ENCODE data around the gene MYDGF.

MYDGF gene

DNA sequence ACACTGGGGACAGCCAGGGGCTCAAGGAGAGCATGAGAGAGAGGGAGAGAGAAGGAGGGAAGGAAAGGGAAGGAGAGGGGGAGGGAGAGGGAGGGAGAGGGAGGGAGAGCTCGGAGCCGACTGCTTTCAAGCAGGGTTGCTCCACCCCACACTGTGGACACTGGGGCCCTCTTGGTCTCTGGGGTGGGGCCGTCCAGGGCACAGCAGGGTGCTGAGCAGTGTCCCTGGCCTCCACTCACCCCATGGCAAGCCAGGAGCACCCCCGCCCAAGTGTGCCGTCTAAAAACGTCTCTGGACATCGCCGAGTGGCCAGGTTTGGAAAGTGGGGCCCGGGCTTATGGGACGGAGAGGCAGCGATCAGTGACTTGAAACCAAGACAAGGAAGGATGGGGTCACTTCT is 32.6 kb upstream of the MYDGF start:
- in situ Hi-C loops (cut with MboI; ENCODE audit: low pct_unique_long_range_greater_than_20kb, low sequenced_read_pairs): no loop called here
- DNase-seq: no peak

DNA sequence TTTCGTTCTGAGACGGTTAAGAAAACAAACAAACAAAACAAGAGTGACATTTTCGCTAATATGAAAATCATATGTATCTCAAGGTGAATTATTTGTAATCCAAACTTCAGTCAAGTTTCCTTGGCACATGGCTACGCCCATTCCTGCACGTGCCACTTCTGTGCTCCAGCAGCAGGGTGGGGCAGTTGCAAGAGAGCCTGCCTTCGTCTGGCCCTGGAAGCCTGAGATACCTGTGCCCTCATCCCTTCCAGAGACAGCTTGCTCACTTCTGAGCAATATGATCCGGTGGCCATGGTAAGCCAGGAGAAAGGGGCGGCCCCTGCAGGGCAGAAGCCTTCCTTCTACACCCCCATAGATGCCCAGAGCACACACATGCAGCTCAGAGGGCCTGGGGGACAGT is 31.4 kb upstream of the MYDGF start:
- DNase-seq: no peak
- in situ Hi-C loops (cut with MboI; ENCODE audit: low pct_unique_long_range_greater_than_20kb, low sequenced_read_pairs): no loop called here

DNA sequence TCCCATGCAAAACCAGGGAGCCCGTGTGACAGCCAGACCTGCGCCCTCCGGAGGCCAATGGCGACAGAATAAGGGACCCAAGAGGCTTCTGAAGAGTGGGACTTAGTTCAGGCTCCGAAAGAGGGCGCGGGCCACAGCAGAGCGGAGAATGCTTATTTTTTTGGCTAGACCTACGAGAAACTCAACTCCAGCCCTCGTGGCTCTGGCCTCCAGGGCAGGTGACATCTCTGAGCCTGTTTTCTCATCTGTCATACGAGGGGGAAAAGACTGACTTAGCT is 30.5 kb upstream of the MYDGF start:
- in situ Hi-C loops (cut with MboI; ENCODE audit: low pct_unique_long_range_greater_than_20kb, low sequenced_read_pairs): no loop called here
- DNase-seq: no peak

DNA sequence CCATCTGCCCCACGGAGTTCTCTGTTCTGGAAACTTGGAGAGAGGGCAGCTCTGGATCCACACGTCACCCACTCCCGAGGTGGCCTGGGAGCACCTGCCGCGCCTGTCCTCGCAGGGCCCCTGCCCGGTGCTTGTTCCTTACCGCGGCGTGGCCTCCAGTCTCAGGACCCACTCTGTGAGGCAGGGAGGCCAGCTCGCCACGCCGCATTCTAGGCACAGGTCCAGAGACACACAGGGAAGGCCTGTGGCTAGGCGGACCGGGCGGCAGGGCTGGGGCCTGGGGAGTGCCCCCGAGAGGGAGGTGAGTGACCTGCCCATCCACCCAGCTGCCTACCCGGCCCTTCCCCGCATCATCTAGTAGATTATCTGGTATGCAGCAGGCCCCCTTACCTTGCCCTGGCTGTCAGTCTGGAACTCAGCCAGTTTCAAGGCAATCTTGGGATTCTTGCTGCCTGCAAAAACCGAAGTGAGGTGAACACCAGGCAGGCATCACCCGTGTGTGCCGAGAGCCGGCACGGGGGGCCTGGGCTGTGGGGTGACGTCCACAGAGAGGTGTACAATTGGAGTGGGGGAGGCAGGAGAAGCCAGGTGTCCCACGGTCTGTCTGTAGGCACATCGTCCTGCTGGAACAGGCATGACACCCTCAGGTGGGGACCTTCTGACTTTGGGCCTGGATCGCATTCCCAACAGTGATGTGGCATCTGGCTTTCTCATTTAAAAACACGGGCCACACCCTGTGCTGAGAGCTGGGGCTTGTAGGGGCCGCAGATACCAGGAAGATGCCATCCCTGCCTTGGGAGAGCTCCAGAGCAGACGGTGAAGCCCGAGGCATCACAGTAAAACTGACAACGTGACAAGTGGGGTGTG is 29.9 kb upstream of the MYDGF start:
- DNase-seq: no peak
- in situ Hi-C loops (cut with MboI; ENCODE audit: low pct_unique_long_range_greater_than_20kb, low sequenced_read_pairs): no loop called here

DNA sequence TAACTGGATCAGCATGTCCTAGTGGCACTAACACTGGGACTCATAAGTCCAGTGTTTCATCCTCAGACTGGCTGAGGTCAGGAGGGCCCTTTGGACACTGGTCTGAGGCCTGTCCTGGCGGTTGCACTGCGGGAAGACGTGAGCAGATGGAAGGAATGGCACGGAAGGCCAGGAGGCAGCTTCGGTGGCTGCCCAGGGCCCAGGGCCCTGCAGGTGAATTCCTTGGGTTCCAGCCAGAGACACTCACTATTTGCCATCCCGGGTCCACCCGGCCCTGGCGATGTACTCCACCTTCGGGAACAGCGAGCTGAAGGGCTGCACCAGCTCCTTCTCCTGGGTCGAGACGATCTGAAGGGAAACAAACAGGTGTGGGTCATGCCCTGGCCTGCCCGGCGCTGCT is 27.2 kb upstream of the MYDGF start:
- in situ Hi-C loops (cut with MboI; ENCODE audit: low pct_unique_long_range_greater_than_20kb, low sequenced_read_pairs): no loop called here
- no peak for DNase-seq

DNA sequence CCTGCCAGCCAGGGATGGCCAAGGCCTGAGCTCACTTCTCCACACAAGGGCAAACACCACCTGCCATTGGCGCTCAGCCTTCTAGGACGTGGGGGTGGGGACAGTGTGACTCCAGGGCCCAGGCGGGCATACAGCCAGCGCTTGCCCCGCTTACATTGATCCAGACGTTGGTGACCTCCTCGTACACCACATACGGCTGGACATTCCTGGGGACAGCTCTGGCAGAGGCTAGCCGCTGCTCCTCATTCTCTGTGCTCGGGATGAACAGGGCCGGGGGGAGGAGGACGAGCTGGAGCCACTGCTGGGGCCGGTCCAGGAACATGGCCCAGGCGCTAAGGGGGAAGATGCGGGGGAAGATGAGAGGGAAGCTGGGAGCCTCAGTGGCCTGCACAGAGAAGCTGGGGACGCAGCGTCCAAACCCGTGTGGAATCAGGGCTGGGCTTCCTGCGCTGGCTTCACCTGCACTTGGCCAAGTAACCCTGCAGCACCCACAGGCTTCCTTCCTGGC is 25.1 kb upstream of the MYDGF start:
- DNase-seq: no peak
- in situ Hi-C loops (cut with MboI; ENCODE audit: low pct_unique_long_range_greater_than_20kb, low sequenced_read_pairs): no loop called here

DNA sequence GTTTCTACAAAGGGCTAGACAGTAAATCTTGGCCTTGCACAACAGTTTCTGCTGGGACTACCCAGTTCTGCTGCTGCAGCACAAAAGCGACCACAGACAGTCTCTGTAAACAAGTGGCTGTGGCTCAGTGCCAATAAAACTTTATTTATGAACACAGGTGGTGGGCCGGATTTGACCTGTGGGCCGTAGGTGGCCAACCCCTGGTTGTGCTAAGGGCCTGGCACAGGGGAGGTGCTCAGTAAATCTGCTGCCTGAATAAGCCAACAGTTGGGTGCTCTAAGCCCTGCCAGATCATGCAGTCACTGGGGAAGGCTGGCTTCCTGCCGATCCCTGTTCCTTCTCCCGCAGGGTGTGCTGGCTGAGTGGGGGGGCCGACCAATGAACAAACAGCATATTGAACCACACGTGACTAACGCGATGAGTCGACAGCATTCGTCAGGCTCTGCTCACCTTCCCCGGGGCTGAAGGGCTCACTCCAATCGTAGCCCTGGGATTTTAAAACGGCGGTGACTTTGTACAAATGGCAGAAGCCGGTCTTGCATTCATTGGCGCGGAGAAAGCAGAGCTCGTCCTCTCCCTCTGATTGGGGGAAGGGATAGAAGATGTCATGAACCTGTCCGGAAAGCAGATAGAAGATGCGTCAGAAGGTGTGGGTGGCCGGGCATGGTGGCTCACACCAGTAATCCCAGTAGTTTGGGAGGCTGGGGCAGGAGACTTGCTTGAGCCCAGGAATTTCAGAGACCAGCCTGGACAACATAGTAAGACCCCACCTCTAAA is 24.3 kb upstream of the MYDGF start:
- in situ Hi-C loops (cut with MboI; ENCODE audit: low pct_unique_long_range_greater_than_20kb, low sequenced_read_pairs): no loop called here
- no peak for DNase-seq

DNA sequence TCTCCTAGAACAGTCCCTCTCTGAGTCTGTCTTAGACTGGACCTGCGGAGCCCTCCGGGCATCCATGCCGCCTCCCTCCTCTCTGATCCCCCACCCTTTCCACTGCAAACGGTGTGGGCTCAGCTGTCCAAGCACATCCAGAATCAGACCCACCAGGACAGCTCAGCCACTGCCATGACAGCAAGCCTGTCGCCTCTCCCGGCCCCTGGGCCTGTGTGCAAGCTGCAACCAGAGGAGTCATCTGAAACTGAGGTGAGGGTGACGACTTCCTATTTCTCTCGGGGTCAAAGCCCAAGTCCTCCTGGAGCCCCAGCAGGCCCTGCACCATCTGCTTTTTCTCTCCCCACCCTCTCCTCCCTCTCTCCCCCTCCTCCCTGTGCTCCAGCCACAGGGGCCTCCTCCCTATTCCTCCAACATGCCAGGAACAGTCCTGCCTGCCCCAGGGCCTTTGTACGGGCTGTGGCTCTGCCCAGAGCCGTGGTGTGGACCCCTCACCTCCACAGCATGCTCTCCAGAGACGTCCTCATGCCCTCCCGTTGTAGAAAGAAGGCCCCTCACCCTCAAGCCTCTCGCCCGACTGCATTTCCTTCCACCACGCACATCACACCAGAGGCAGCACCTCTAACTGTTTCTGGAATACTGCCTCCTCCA is 23.5 kb upstream of the MYDGF start:
- in situ Hi-C loops (cut with MboI; ENCODE audit: low pct_unique_long_range_greater_than_20kb, low sequenced_read_pairs): no loop called here
- DNase-seq: no peak

DNA sequence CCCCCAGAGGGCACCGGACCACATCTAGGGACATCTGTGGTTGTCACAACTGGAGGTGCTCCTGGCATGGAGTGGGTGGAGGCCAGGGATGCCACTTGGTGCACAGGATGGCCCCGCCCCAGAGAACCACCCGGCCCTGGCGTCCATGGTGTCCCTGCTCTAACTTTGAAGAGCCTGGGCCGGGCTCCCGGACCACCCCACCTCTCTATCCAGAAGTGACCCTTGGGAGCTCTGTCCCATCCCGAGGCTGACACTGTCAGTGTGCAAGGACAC is 22.9 kb upstream of the MYDGF start:
- in situ Hi-C loops (cut with MboI; ENCODE audit: low pct_unique_long_range_greater_than_20kb, low sequenced_read_pairs): no loop called here
- DNase-seq: no peak

DNA sequence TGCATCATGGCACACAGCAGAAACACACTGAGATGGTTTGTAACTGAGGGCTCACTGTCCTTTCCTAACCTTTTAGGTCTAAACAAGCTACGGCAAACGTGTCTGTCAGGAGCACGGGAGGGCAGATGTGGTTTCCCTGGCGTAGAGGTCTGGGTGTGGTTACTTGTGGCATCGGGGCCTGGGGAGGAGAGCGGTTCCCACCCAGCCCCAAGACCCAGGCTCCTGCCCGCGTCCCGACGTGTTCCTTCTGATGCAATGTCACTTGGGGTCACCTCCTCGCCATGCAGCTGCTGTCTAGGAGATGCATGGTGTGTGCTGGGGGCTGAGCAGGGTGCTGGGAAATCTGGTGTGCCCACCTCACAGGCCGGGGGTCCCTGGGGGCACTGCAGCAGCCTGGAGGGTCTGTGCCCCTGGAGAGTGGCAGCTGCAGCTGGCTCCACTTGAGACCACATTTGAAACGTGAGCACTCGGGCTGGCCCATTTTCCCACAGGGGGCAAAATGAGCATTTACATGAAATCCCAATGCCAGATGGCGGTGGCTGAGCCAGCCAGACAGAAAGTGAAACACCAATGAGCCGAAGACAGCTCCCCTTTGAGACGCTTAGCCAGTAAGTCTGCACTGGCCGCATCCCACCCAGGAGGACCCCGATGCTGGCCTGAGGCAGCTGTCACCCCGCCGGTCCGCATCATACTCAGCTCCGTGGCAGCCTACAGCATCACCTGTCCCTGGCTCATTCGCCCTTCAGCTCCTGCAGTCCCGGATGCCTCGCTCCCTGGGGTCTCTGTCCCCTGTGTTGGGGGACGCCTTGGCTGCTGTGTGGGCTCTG is 22.3 kb upstream of the MYDGF start:
- no peak for DNase-seq
- in situ Hi-C loops (cut with MboI; ENCODE audit: low pct_unique_long_range_greater_than_20kb, low sequenced_read_pairs): no loop called here

DNA sequence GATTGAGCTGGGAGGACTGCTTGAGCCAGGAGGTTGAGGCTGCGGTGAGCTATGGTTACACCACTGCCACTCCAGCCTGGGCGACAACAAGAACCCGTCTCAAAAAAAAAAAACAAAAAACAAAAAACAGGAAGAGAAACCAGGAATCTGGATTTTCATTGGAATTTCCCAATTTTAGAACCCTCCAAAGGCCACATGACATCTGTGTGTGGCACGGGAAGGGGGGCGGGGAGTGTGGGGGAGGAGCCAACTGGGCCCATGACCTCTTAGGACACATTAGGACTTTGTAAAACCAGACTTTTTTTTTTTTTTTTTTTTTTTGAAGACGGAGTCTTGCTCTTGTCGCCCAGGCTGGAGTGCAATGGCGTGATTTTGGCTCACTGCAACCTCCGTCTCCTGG is 21.2 kb upstream of the MYDGF start:
- no peak for DNase-seq
- in situ Hi-C loops (cut with MboI; ENCODE audit: low pct_unique_long_range_greater_than_20kb, low sequenced_read_pairs): no loop called here

DNA sequence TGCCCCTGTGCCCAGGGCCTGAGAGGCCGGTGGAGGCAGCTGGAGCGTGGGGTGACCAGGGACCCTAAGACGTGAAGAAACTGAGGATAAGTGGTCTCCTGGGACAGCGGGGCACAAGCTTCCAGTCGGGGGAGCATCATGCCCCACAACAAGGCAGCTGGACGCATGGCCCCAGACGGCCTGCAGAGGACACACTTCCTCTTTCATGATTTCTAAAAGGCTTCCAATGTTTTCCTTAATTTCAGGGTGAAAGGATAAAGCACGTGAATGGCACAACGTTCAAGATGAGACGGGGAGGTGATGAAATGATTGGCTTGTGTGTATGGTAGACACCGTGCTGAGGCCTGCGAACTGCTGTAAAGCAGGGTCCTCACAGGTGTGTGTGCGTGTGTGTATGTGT is 20.2 kb upstream of the MYDGF start:
- in situ Hi-C loops (cut with MboI; ENCODE audit: low pct_unique_long_range_greater_than_20kb, low sequenced_read_pairs): no loop called here

DNA sequence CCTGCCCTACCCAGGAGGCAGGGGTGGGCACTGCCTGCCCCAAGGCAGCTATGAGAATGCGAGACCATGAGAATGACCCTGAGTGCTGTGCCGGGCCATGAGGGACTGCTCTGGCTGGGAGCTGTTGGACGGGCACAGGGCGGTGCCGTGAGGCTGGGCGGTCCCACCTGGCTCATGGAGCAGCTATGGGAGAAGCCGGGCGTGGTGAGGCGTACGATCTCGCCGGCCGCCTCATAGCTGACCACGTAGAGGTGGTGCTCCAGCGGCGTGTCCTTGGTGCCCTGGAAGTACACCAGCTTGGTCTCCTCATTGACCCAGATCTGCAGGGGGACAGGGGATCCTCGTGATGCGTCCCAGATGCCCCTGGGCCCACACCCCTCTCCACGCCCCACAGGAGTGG is 19.3 kb upstream of the MYDGF start:
- in situ Hi-C loops (cut with MboI; ENCODE audit: low pct_unique_long_range_greater_than_20kb, low sequenced_read_pairs): no loop called here
- DNase-seq: no peak

More for the DNA sequence above, 20.2 kb upstream of the MYDGF start:
- DNase-seq: no peak

DNA sequence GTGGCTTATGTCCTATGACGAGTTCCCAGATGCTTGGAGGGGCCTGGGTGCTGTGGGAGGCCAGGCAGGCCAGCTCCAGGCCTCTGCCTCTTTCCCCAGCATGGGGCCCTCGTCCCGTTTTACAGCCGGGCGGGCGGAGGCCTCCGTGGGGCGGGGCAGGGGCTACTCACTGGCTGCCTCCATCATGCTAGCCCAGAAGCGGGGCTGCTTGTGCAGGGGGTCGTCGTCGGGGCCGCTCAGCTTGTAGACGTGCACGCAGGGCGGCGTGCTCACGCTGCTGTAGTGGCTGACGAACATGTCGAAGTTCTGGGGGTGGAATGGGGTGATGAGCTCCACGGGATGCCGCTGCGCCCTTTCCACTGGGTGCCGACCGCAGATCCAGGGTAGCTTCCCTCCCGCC is 18.4 kb upstream of the MYDGF start:
- in situ Hi-C loops (cut with MboI; ENCODE audit: low pct_unique_long_range_greater_than_20kb, low sequenced_read_pairs): no loop called here

DNA sequence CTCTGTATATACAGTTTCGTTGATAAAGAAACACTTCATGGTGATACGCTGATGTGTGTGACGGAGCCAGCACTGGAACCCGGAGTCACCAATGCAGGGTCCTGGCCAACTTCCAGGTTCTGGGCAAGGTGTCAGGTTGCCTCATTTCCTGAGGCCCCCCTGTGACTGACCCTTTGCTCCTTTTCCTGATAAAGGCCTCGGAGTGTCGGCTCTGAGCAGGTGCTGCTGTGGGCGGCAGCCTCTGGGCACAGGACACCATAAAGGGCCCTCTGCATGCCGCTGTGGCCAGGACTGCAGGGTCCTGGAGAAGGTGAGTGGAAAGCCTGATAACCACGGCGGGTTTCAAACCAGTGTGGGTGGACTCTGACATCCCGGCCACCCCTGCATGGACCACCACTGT is 17.3 kb upstream of the MYDGF start:
- in situ Hi-C loops (cut with MboI; ENCODE audit: low pct_unique_long_range_greater_than_20kb, low sequenced_read_pairs): no loop called here
- no peak for DNase-seq

More for the DNA sequence above, 18.4 kb upstream of the MYDGF start:
- no peak for DNase-seq

DNA sequence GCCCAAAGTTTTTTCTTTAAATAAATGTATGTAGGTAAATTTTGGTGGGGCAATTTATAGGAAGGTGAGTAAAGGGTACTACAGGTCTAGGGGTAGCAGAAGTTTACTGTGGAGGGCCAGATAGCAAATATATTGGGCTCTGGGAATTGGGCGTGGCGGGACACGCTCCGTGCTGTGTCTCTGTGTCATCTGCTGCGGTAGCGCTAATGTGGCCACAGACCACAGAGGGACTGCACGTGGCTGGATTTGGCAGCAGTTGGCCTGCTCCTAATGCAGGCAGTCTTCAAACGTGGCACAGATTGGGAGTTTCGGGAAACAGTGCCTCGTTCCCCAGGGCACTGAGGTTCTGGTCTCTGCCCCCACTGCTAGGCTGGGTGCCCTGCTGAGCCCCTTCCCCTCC is 16.6 kb upstream of the MYDGF start:
- no peak for DNase-seq
- in situ Hi-C loops (cut with MboI; ENCODE audit: low pct_unique_long_range_greater_than_20kb, low sequenced_read_pairs): no loop called here

DNA sequence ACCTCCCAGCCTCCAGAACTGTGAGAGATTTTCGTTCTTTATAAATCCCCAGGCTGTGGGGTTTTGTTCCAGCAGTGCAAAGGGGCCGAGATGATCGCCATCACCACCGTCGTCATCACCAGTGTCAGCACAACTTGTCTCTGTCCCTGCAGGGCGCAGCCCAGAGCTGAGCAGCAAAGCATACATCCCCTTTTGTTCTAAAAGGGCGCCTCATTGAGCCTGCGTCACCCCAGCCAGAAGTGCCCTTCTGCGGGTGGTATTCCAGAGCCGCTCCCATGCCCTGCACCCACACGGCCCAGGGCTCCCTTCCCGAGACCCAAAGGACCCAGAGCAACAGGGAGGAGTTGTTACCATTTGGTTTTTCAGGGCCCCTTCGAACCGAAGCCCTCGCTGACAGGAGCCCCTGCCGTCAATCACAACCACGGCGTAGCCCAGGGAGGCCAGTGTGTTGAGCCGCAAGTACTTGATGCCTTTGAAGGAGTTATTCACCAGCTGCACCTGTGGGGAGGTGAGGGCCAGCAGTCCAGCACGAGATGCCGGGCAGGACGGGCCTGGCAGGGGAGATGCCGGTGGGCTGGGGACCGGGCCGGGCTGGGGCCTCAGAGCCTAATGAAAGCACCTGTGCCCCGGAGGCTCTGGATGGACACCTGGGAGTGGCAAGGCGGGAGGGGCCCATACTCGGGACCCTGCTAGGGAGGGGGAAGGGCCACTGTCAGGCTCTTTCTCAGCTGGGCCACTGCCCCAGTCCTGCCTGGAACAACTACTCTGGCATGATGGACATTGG is 14.4 kb upstream of the MYDGF start:
- DNase-seq: no peak
- in situ Hi-C loops (cut with MboI; ENCODE audit: low pct_unique_long_range_greater_than_20kb, low sequenced_read_pairs): no loop called here

DNA sequence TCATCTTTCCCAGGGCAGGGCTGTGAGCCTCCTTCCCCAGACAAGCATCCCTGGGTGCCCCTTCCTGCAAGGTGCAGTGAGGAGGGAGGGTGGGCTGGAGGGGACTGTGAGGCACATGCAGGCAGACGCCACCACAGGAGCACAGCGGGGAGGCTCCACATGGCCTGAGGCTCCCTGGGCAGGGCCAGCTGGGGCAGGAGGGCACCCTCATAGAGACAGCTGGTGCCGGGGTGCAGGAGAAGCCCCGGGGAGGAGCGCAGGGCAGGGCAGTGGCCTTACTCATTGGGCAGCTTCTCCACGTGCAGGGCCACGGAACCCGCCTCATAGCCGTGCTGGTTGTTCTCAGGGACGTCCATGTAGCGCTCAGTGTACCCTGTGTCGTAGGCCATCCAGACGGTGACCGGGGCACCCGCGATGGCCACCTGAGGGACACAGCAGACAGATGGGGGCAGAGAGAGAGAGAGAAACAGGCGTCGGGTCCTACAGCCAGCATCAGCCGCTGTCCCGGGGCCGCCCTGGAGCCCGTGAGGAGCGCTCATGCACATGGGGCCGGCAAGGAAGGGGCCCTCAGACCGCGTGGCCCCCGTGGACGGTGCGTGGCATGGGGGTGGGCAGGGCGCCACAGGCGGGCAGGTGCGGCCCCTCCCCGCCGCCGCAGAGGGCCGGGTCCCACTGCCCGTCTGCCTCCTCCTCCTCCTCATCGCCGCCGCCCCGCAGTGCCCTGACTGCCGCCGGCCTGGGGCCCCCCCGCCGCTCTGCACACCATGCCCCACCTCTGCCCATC is 12.5 kb upstream of the MYDGF start:
- in situ Hi-C loops (cut with MboI; ENCODE audit: low pct_unique_long_range_greater_than_20kb, low sequenced_read_pairs): no loop called here
- DNase-seq: no peak

Data from KBM-7 (cell line).